K562 (cell line): ENCODE results near the gene MRPL2. TPM values are rescaled to one million over a fixed set of nuclear protein-coding genes. Genes with fewer than 3 reads are reported as not detected.

Experiments
- BRD9 ChIP-seq: fragments of 450-650 bp; IDR thresholded peaks from 2 replicates; pipeline ENCODE4 v1.6.1; 2018; ENCODE audit warnings: low read depth; ENCODE audit not compliant: partially characterized antibody
- CCNT2 ChIP-seq: IDR thresholded peaks from 2 replicates; pipeline ENCODE4 v1.6.1; 2011; ENCODE audit warnings: borderline replicate concordance, low read depth, mild to moderate bottlenecking, moderate library complexity, mixed read lengths, low read length; ENCODE audit not compliant: insufficient read length; ENCODE audit errors: extremely low read depth
- CEBPZ ChIP-seq: fragments of 150-350 bp; IDR thresholded peaks from 2 replicates; pipeline ENCODE4 v1.6.1; 2014; ENCODE audit warnings: low read depth, mild to moderate bottlenecking, low read length, borderline replicate concordance
- CREB5 ChIP-seq: fragments of 250-450 bp; sonication (Bioruptor Pico); IDR thresholded peaks from 2 replicates; pipeline ENCODE4 v1.5.0; 2020; ENCODE audit warnings: mild to moderate bottlenecking
- LEF1 ChIP-seq: fragments of 450-650 bp; IDR thresholded peaks from 2 replicates; pipeline ENCODE4 v1.6.1; 2016; ENCODE audit warnings: mild to moderate bottlenecking
- MAX ChIP-seq: sonication (generic); formaldehyde crosslinking; IDR thresholded peaks from 2 replicates; pipeline ENCODE4 v1.9.0; 2022; ENCODE audit warnings: mild to moderate bottlenecking, missing genetic modification reagents
- POLR3G ChIP-seq: IDR thresholded peaks from 2 replicates; pipeline ENCODE4 v1.6.1; 2011; ENCODE audit not compliant: insufficient read length, insufficient replicate concordance; ENCODE audit errors: extremely low read depth
- SMARCC2 ChIP-seq: fragments of 450-650 bp; IDR thresholded peaks from 2 replicates; pipeline ENCODE4 v1.6.1; 2017; ENCODE audit warnings: antibody characterized with exemption, moderate library complexity, mild to moderate bottlenecking, low read depth
- TAF7 ChIP-seq: fragments of 450-650 bp; IDR thresholded peaks from 2 replicates; pipeline ENCODE4 v1.6.1; 2016; ENCODE audit warnings: missing genetic modification characterization, missing compliant biosample characterization
- ZBTB7A ChIP-seq: IDR thresholded peaks from 2 replicates; pipeline ENCODE4 v1.6.1; 2011; ENCODE audit warnings: low read depth, mild to moderate bottlenecking, low read length, moderate library complexity, borderline replicate concordance; ENCODE audit not compliant: control insufficient read depth
- ZNF197 ChIP-seq: fragments of 200-800 bp; sonication (Bioruptor generic); IDR thresholded peaks from 2 replicates; pipeline ENCODE4 v1.6.1; 2016; ENCODE audit warnings: low read depth, missing genetic modification characterization, missing compliant biosample characterization
- ZNF239 ChIP-seq: fragments of 250-450 bp; sonication (Bioruptor Pico); IDR thresholded peaks from 2 replicates; pipeline ENCODE4 v1.4.0; 2020; ENCODE audit warnings: mild to moderate bottlenecking
- ZNF830 ChIP-seq: fragments of 250-450 bp; sonication (Bioruptor Pico); IDR thresholded peaks from 2 replicates; pipeline ENCODE4 v1.5.0; 2021; ENCODE audit warnings: mild to moderate bottlenecking
- polyA plus RNA-seq, 8 experiments: library from polyadenylated mRNA; depleted of rRNA in 4 of 8; stranded (reverse) in 5 of 8; unstranded in 3 of 8; fragments of >200 nt; fragmentation: Nextera tagmentation in 2 of 8; fragmentation: Illumina TruSeq in 1 of 8; extraction: Ambion mirVana in 2 of 8; extraction: Trizol in 1 of 8; gene quantifications; 2 replicates each; pipeline versions ENCODE4 v1.2.1 to v1.2.3, GENCODE V29; 2011 to 2014; ENCODE audit warnings: inconsistent platforms in 1 of 8, missing spikeins in 1 of 8
- total RNA-seq, 7 experiments: library from RNA; depleted of rRNA in 6 of 7; stranded (reverse); fragments of >200 nt in 6 of 7; fragmentation: Illumina TruSeq in 2 of 7; extraction: Trizol in 2 of 7; gene quantifications; 2 replicates each; pipeline versions ENCODE4 v1.2.1 to v1.2.3, GENCODE V29; 2011 to 2021; ENCODE audit warnings: low replicate concordance in 1 of 7
- TF ChIP-seq, protein P1 (sequence below): fragments of 250-450 bp; sonication (Bioruptor Pico); IDR thresholded peaks from 2 replicates; pipeline ENCODE4 v1.9.0; 2021; ENCODE audit warnings: mild to moderate bottlenecking
- TF ChIP-seq, protein P2 (sequence below): sonication (generic); formaldehyde crosslinking; IDR thresholded peaks from 2 replicates; pipeline ENCODE4 v1.8.1; 2022; ENCODE audit warnings: missing genetic modification reagents
- TF ChIP-seq, protein P3 (sequence below): sonication (generic); formaldehyde crosslinking; IDR thresholded peaks from 2 replicates; pipeline ENCODE4 v1.8.1; 2022; ENCODE audit warnings: missing genetic modification reagents
- TF ChIP-seq, protein P4 (sequence below): fragments of 450-650 bp; formaldehyde crosslinking; IDR thresholded peaks from 2 replicates; pipeline ENCODE4 v1.4.0; 2022; ENCODE audit warnings: missing genetic modification characterization

Gene MRPL2
- total and polyA plus RNA-seq, 9 of the 15 experiments (the other 6 are each of a cell fraction or from before 2014, with no cell fraction given) = 63.1 to 262 (median 121) TPM

DNA sequence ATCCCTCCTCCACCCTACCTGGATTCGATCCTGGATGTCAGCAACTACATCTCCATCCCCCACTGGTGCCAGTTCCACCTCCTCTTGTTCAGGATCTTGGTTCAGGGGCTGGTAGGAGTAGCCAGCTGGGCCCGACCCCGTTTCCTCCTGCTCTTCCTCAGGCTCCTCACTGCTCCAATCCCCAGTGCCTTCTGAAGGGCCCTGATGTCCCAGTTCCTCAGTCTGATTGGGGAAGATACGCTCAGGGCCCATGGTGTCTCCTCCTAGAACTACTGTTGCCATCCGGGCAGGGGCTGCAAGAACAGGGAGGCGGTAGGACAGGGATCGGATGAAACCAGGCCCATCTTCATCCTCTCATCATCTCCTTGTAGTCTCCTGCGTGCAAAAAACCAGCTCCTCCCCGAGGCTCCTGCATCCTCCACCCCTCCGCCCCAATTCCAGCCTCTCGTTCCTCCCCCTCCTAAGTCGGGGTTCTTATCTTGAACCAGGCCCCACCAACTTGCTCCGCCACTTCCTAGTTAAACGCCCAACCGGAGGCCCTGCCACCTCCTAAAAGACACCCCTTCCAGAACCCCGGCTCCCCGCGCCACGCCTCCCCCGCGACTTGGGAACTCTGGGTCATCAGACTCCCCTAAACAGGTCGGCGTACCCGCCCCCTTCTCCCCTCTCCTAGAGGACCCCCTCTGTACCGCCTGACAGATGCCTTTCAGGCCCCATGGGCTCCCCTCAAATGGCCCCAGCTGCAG, 46.0 kb downstream of the MRPL2 start (continued):
- no peak for TF ChIP-seq CCNT2
- TF ChIP-seq MAX (CRISPR knock-in tag) = no peak
- TF ChIP-seq, protein P1, sequence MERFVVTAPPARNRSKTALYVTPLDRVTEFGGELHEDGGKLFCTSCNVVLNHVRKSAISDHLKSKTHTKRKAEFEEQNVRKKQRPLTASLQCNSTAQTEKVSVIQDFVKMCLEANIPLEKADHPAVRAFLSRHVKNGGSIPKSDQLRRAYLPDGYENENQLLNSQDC (CRISPR knock-in tag) = no peak
- TF ChIP-seq, protein P2, sequence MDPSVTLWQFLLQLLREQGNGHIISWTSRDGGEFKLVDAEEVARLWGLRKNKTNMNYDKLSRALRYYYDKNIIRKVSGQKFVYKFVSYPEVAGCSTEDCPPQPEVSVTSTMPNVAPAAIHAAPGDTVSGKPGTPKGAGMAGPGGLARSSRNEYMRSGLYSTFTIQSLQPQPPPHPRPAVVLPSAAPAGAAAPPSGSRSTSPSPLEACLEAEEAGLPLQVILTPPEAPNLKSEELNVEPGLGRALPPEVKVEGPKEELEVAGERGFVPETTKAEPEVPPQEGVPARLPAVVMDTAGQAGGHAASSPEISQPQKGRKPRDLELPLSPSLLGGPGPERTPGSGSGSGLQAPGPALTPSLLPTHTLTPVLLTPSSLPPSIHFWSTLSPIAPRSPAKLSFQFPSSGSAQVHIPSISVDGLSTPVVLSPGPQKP (CRISPR knock-in tag) = no peak
- TF ChIP-seq POLR3G = no peak
- TF ChIP-seq LEF1 = 0 out of 2 replicates have a peak, but pooled peaks have one; percentile 25
- TF ChIP-seq CREB5 = no peak
- TF ChIP-seq ZNF197 (CRISPR knock-in tag) = no peak
- TF ChIP-seq SMARCC2 = no peak
- TF ChIP-seq TAF7 (tag) = no peak
- TF ChIP-seq, protein P3, sequence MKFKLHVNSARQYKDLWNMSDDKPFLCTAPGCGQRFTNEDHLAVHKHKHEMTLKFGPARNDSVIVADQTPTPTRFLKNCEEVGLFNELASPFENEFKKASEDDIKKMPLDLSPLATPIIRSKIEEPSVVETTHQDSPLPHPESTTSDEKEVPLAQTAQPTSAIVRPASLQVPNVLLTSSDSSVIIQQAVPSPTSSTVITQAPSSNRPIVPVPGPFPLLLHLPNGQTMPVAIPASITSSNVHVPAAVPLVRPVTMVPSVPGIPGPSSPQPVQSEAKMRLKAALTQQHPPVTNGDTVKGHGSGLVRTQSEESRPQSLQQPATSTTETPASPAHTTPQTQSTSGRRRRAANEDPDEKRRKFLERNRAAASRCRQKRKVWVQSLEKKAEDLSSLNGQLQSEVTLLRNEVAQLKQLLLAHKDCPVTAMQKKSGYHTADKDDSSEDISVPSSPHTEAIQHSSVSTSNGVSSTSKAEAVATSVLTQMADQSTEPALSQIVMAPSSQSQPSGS (CRISPR knock-in tag) = no peak
- no peak for TF ChIP-seq ZNF830 (CRISPR knock-in tag)
- TF ChIP-seq ZNF239 (CRISPR knock-in tag) = no peak
- TF ChIP-seq ZBTB7A = no peak
- no peak for TF ChIP-seq CEBPZ
- no peak for TF ChIP-seq BRD9
- TF ChIP-seq, protein P4, sequence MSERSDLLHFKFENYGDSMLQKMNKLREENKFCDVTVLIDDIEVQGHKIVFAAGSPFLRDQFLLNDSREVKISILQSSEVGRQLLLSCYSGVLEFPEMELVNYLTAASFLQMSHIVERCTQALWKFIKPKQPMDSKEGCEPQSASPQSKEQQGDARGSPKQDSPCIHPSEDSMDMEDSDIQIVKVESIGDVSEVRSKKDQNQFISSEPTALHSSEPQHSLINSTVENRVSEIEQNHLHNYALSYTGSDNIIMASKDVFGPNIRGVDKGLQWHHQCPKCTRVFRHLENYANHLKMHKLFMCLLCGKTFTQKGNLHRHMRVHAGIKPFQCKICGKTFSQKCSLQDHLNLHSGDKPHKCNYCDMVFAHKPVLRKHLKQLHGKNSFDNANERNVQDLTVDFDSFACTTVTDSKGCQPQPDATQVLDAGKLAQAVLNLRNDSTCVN (CRISPR knock-in tag) = no peak
